Suprapubic skin (tissue), 4 donors: Measurements from ENCODE around the gene NHLRC2. TPM values are rescaled to one million over a fixed set of nuclear protein-coding genes. Genes with fewer than 3 reads are reported as not detected.
"Not testable (repeated sequence)": the region's sequence is repeated elsewhere in the genome, so short reads cannot be mapped to it uniquely, and the experiment has no call there.

ENCODE experiments used
- DNase-seq, 2 donors: peaks; one replicate each; pipeline ENCODE4 v3.0.0-alpha.2; 2019; ENCODE audit warnings: low spot score in 2 of 2
- H3K27ac ChIP-seq: fragments of 200-600 bp; sonication (generic); one replicate; pipeline ENCODE4 v1.5.1; 2019
- H3K27me3 ChIP-seq: fragments of 200-600 bp; sonication (generic); one replicate; pipeline ENCODE4 v1.5.1; 2019
- H3K36me3 ChIP-seq: fragments of 200-600 bp; sonication (generic); one replicate; pipeline ENCODE4 v1.5.1; 2019
- H3K4me1 ChIP-seq: fragments of 200-600 bp; sonication (generic); one replicate; pipeline ENCODE4 v1.5.1; 2019
- H3K4me3 ChIP-seq: fragments of 200-600 bp; sonication (generic); one replicate; pipeline ENCODE4 v1.5.1; 2019; ENCODE audit warnings: mild to moderate bottlenecking
- H3K9me3 ChIP-seq: fragments of 200-600 bp; sonication (generic); one replicate; pipeline ENCODE4 v1.5.1; 2019
- CTCF ChIP-seq, 2 donors: fragments of 200-600 bp in 1 of 2; fragments of 450-650 bp in 1 of 2; sonication (generic) in 1 of 2; IDR thresholded peaks; one replicate each; pipeline ENCODE4 v1.5.1; 2016 to 2019; ENCODE audit warnings: antibody characterized with exemption in 2 of 2, mild to moderate bottlenecking in 1 of 2, moderate library complexity in 1 of 2
- EP300 ChIP-seq: sonication (generic); formaldehyde crosslinking; IDR thresholded peaks from one replicate; pipeline ENCODE4 v1.6.1; 2017; ENCODE audit warnings: antibody characterized with exemption
- POLR2A ChIP-seq, 2 donors: fragments of 450-650 bp; IDR thresholded peaks; one replicate each; pipeline ENCODE4 v1.6.1; 2017; ENCODE audit warnings: antibody characterized with exemption in 2 of 2, mild to moderate bottlenecking in 2 of 2, moderate library complexity in 2 of 2
- POLR2AphosphoS5 ChIP-seq, 3 donors: sonication (generic); formaldehyde crosslinking; IDR thresholded peaks; one replicate each; pipeline ENCODE4 v1.6.1; 2017; ENCODE audit warnings: antibody characterized with exemption in 3 of 3
- WGBS: methylation state at CpG from one replicate; pipeline ENCODE4 v1.1.5; 2018; 5-methylcytosine and 5-hydroxymethylcytosine counted together
- total RNA-seq, 4 donors: library from RNA; depleted of rRNA; stranded (reverse); fragments of >200 nt; gene quantifications; one replicate each; pipeline ENCODE4 v1.1.0, GENCODE V29; 2016

NHLRC2 gene
- total RNA-seq, 4 donors from 2014 or later, result 35.3 to 49.6 (median 42.3) TPM

- Histone ChIP-seq H3K4me3 (no peak overlapping the region), H3K9me3 (no peaks in the 10 kb centered on the region), H3K27me3 (no peaks in the 10 kb centered on the region), H3K4me1 (no peaks in the 10 kb centered on the region), H3K27ac (no peak overlapping the region), H3K36me3 (no peaks in the 10 kb centered on the region)
- no peak for DNase-seq
- TF ChIP-seq EP300 (no peak), CTCF (IDR thresholded peaks at IDR 0.05) (no peak), POLR2A (IDR thresholded peaks at IDR 0.05) (no peak), POLR2AphosphoS5 (IDR thresholded peaks at IDR 0.05) (no peak)
Measured at GRCh38 chr10:113937258-113937657, 82.8 kb downstream of the NHLRC2 start.

GRCh38 chr10:113937756-113938155 lies 83.3 kb downstream of the NHLRC2 start:
- Histone ChIP-seq H3K27ac (no peak overlapping the region), H3K4me3 (no peak overlapping the region), H3K9me3 (no peaks in the 10 kb centered on the region), H3K27me3 (no peaks in the 10 kb centered on the region), H3K4me1 (no peaks in the 10 kb centered on the region), H3K36me3 (no peaks in the 10 kb centered on the region)
- no peak for TF ChIP-seq POLR2A (IDR thresholded peaks at IDR 0.05)
- no peak for TF ChIP-seq POLR2AphosphoS5 (IDR thresholded peaks at IDR 0.05)
- DNase-seq, result no peak
- 77% methylated on average over 7 of the region's 7 CpGs for WGBS

GRCh38 chr10:113939212-113939860 lies 84.9 kb downstream of the NHLRC2 start:
- Histone ChIP-seq H3K4me3 (no peak overlapping the region), H3K27me3 (no peaks in the 10 kb centered on the region), H3K36me3 (no peaks in the 10 kb centered on the region), H3K9me3 (no peaks in the 10 kb centered on the region), H3K27ac (no peak overlapping the region), H3K4me1 (no peaks in the 10 kb centered on the region)
- no peak for DNase-seq
- TF ChIP-seq CTCF (IDR thresholded peaks at IDR 0.05) (no peak), POLR2A (IDR thresholded peaks at IDR 0.05) (no peak), POLR2AphosphoS5 (IDR thresholded peaks at IDR 0.05) (no peak), EP300 (no peak)
- WGBS, result 83% methylated on average over 7 of the region's 7 CpGs

GRCh38 chr10:113941140-113941539 lies 86.7 kb downstream of the NHLRC2 start:
- TF ChIP-seq CTCF (IDR thresholded peaks at IDR 0.05), result no peak
- TF ChIP-seq EP300, result no peak
- TF ChIP-seq POLR2A (IDR thresholded peaks at IDR 0.05), result no peak
- no peak for TF ChIP-seq POLR2AphosphoS5 (IDR thresholded peaks at IDR 0.05)
- WGBS, result 88% methylated on average over 4 of the region's 4 CpGs
- DNase-seq, result no peak
- Histone ChIP-seq H3K36me3 (no peaks in the 10 kb centered on the region), H3K27me3 (no peaks in the 10 kb centered on the region), H3K4me3 (no peak overlapping the region), H3K4me1 (no peaks in the 10 kb centered on the region), H3K9me3 (no peaks in the 10 kb centered on the region), H3K27ac (no peak overlapping the region)

- not testable (repeated sequence) for H3K27ac ChIP-seq, H3K9me3 ChIP-seq, H3K4me1 ChIP-seq, H3K36me3 ChIP-seq, H3K27me3 ChIP-seq, DNase-seq, H3K4me3 ChIP-seq
- 89% methylated on average over 7 of the region's 7 CpGs for WGBS
Measured at GRCh38 chr10:113943196-113943595, 88.7 kb downstream of the NHLRC2 start.

- Histone ChIP-seq H3K4me1 (peaks cover 9% of the 10 kb centered on the region), H3K4me3 (no peak overlapping the region), H3K9me3 (no peaks in the 10 kb centered on the region), H3K27me3 (no peaks in the 10 kb centered on the region), H3K27ac (no peak overlapping the region), H3K36me3 (no peaks in the 10 kb centered on the region)
- TF ChIP-seq EP300 (no peak), CTCF (IDR thresholded peaks at IDR 0.05) (no peak), POLR2A (IDR thresholded peaks at IDR 0.05) (no peak), POLR2AphosphoS5 (IDR thresholded peaks at IDR 0.05) (no peak)
- DNase-seq, result no peak
- 81% methylated on average over 9 of the region's 9 CpGs for WGBS
Measured at GRCh38 chr10:113945075-113945686, 90.7 kb downstream of the NHLRC2 start.
